Suprapubic skin (tissue), 4 donors: Measurements from ENCODE around the gene YTHDF1. TPM values are rescaled to one million over a fixed set of nuclear protein-coding genes. Genes with fewer than 3 reads are reported as not detected.
"Not testable (repeated sequence)": the region's sequence is repeated elsewhere in the genome, so short reads cannot be mapped to it uniquely, and the experiment has no call there.

Experiments used
- DNase-seq, 2 donors: peaks; one replicate each; pipeline ENCODE4 v3.0.0-alpha.2; 2019; ENCODE audit warnings: low spot score in 2 of 2
- H3K27ac ChIP-seq: fragments of 200-600 bp; sonication (generic); one replicate; pipeline ENCODE4 v1.5.1; 2019
- H3K27me3 ChIP-seq: fragments of 200-600 bp; sonication (generic); one replicate; pipeline ENCODE4 v1.5.1; 2019
- H3K36me3 ChIP-seq: fragments of 200-600 bp; sonication (generic); one replicate; pipeline ENCODE4 v1.5.1; 2019
- H3K4me1 ChIP-seq: fragments of 200-600 bp; sonication (generic); one replicate; pipeline ENCODE4 v1.5.1; 2019
- H3K4me3 ChIP-seq: fragments of 200-600 bp; sonication (generic); one replicate; pipeline ENCODE4 v1.5.1; 2019; ENCODE audit warnings: mild to moderate bottlenecking
- H3K9me3 ChIP-seq: fragments of 200-600 bp; sonication (generic); one replicate; pipeline ENCODE4 v1.5.1; 2019
- EP300 ChIP-seq: sonication (generic); formaldehyde crosslinking; IDR thresholded peaks from one replicate; pipeline ENCODE4 v1.6.1; 2017; ENCODE audit warnings: antibody characterized with exemption
- POLR2A ChIP-seq, 2 donors: fragments of 450-650 bp; IDR thresholded peaks; one replicate each; pipeline ENCODE4 v1.6.1; 2017; ENCODE audit warnings: antibody characterized with exemption in 2 of 2, mild to moderate bottlenecking in 2 of 2, moderate library complexity in 2 of 2
- POLR2AphosphoS5 ChIP-seq, 3 donors: sonication (generic); formaldehyde crosslinking; IDR thresholded peaks; one replicate each; pipeline ENCODE4 v1.6.1; 2017; ENCODE audit warnings: antibody characterized with exemption in 3 of 3
- WGBS: methylation state at CpG from one replicate; pipeline ENCODE4 v1.1.5; 2018; 5-methylcytosine and 5-hydroxymethylcytosine counted together
- total RNA-seq, 4 donors: library from RNA; depleted of rRNA; stranded (reverse); fragments of >200 nt; gene quantifications; one replicate each; pipeline ENCODE4 v1.1.0, GENCODE V29; 2016
- TF ChIP-seq, protein P1 (sequence below), 2 donors: fragments of 200-600 bp in 1 of 2; fragments of 450-650 bp in 1 of 2; sonication (generic) in 1 of 2; IDR thresholded peaks; one replicate each; pipeline ENCODE4 v1.5.1; 2016 to 2019; ENCODE audit warnings: antibody characterized with exemption in 2 of 2, mild to moderate bottlenecking in 1 of 2, moderate library complexity in 1 of 2

The YTHDF1 gene
- total RNA-seq, 4 donors from 2014 or later, result 32.7 to 40.6 (median 34.0) TPM

DNA sequence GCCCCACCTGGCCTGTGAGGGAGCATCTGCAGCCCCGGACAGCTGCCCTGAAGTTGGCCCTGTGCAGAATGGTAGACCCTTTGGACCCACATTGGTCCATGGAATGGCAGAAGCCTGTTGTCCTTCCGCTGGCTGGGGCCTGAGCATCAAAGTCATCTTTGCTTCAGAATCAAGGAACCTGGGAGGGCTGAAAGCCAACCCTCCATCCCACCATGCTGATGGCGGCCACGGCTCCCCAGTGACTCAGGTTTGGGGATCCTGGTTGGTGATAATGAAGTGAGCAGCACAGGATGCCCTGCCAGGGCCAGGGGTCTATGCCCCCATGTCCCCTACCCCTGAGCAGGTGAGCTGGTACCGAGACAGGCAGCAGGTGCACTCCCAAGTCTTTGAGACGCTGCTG is 52.8 kb downstream of the YTHDF1 start:
- H3K36me3 ChIP-seq, result no peaks in the 10 kb centered on the region
- no peak for DNase-seq
- H3K27me3 ChIP-seq, result peaks cover 68% of the 10 kb centered on the region
- TF ChIP-seq POLR2A (IDR thresholded peaks at IDR 0.05), result no peak
- no peak for TF ChIP-seq EP300
- TF ChIP-seq POLR2AphosphoS5 (IDR thresholded peaks at IDR 0.05), result no peak
- TF ChIP-seq, protein P1, sequence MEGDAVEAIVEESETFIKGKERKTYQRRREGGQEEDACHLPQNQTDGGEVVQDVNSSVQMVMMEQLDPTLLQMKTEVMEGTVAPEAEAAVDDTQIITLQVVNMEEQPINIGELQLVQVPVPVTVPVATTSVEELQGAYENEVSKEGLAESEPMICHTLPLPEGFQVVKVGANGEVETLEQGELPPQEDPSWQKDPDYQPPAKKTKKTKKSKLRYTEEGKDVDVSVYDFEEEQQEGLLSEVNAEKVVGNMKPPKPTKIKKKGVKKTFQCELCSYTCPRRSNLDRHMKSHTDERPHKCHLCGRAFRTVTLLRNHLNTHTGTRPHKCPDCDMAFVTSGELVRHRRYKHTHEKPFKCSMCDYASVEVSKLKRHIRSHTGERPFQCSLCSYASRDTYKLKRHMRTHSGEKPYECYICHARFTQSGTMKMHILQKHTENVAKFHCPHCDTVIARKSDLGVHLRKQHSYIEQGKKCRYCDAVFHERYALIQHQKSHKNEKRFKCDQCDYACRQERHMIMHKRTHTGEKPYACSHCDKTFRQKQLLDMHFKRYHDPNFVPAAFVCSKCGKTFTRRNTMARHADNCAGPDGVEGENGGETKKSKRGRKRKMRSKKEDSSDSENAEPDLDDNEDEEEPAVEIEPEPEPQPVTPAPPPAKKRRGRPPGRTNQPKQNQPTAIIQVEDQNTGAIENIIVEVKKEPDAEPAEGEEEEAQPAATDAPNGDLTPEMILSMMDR (IDR thresholded peaks at IDR 0.05), result no peak
- no peaks in the 10 kb centered on the region for H3K9me3 ChIP-seq
- WGBS, result 61% methylated on average over 5 of the region's 6 CpGs
- H3K4me1 ChIP-seq, result no peaks in the 10 kb centered on the region
- H3K4me3 ChIP-seq, result no peak overlapping the region
- no peak overlapping the region for H3K27ac ChIP-seq

DNA sequence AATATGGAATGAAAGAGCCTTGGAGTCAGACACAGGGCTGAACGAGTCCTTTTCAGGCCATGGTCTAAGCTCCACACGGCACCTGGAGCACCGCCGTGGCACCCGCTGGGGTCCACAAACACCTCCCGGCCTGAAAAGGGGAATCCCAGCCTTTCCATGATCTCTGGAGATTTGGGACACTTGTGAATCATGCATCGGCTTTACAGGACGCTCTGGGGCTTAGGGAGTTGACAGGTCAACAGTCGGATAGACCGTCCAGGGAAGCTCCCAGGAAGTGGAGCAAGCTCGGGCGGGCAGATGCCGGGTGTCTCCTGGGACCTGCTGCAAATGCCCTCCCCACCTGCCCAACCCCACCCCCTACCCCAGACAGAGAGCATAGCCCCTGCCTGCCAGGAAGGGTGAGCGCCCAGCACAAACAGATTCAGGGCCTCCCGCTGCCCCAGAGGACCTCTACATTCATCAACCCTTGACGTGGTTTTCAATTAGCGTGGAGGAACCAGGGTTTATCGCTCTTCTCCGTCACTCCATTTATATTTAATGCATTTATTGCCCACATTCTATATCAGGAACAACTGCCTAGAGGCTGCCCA is 53.6 kb downstream of the YTHDF1 start:
- no peak for DNase-seq
- no peak overlapping the region for H3K4me3 ChIP-seq
- 74% methylated on average over 13 of the region's 19 CpGs for WGBS
- no peaks in the 10 kb centered on the region for H3K9me3 ChIP-seq
- H3K27ac ChIP-seq, result no peak overlapping the region
- TF ChIP-seq EP300, result no peak
- TF ChIP-seq, protein P1 (IDR thresholded peaks at IDR 0.05), result no peak
- no peak for TF ChIP-seq POLR2AphosphoS5 (IDR thresholded peaks at IDR 0.05)
- no peak for TF ChIP-seq POLR2A (IDR thresholded peaks at IDR 0.05)
- no peaks in the 10 kb centered on the region for H3K36me3 ChIP-seq
- H3K4me1 ChIP-seq, result no peaks in the 10 kb centered on the region
- H3K27me3 ChIP-seq, result peaks cover 73% of the 10 kb centered on the region

DNA sequence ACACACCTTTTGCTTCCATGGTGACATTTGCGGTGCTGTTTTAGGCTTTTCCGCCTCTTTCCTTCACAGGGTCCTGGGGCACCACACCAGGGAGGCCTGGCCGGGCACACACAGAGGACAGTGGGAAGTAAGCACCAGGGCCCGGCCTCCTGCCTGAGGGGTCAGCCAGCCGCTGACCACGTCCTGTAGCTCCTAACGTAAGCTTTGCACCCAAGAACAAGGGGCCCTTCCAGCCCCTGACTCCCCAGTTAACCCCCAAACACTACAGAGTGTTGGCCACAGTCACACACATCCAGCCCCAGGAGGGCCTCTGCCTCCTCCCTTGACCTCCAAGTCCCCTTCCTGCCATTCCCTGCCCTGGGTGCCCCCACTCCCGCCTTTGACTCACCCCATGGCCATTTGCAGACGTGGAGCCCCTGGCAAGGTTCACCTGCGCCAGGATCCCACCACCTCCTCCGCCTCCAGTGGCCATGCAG is 54.7 kb downstream of the YTHDF1 start:
- Histone ChIP-seq H3K4me1 (no peaks in the 10 kb centered on the region), H3K36me3 (no peaks in the 10 kb centered on the region), H3K27me3 (peaks cover 80% of the 10 kb centered on the region), H3K27ac (no peak overlapping the region), H3K4me3 (no peak overlapping the region), H3K9me3 (no peaks in the 10 kb centered on the region)
- TF ChIP-seq, protein P1 (IDR thresholded peaks at IDR 0.05), result no peak
- TF ChIP-seq POLR2AphosphoS5 (IDR thresholded peaks at IDR 0.05) (no peak), POLR2A (IDR thresholded peaks at IDR 0.05) (no peak), EP300 (no peak)
- no peak for DNase-seq
- 76% methylated on average over 11 of the region's 11 CpGs for WGBS

DNA sequence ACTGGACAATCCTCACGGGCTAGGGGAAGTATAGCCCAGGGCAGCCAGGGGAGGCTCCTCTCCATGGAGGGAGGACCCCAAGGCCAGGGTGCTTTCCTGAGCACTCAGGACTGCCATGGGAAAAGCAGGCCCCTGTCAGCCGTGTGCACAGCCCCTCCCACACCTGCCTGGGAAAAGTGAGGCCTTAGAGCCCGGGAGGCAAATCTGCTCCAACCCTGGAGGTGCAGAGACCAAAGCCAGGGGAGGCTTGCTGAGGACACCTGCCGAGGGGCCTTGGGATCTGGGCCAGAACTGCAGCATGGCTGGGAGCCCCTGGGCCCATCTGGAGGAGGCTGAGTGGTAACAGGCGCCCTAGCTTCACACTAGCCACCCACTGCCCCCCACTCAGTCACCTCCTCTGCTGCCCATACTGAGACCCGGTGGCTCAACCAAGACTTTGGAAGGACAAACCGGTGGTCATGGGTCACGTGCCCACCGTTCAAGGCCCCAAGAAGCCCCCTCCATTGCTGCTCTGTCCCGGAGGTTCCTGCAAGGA is 55.2 kb downstream of the YTHDF1 start:
- H3K9me3 ChIP-seq, result no peaks in the 10 kb centered on the region
- no peaks in the 10 kb centered on the region for H3K4me1 ChIP-seq
- no peak overlapping the region for H3K27ac ChIP-seq
- no peak for TF ChIP-seq POLR2AphosphoS5 (IDR thresholded peaks at IDR 0.05)
- TF ChIP-seq EP300, result no peak
- TF ChIP-seq POLR2A (IDR thresholded peaks at IDR 0.05), result no peak
- TF ChIP-seq, protein P1 (IDR thresholded peaks at IDR 0.05), result no peak
- no peak for DNase-seq
- no peaks in the 10 kb centered on the region for H3K36me3 ChIP-seq
- no peak overlapping the region for H3K4me3 ChIP-seq
- peaks cover 85% of the 10 kb centered on the region for H3K27me3 ChIP-seq
- 85% methylated on average over 6 of the region's 10 CpGs for whole genome bisulfite sequencing

GRCh38 chr20:63159826-63160640 is 55.9 kb downstream of the YTHDF1 start:
- WGBS, result 84% methylated on average over 5 of the region's 10 CpGs
- H3K27me3 ChIP-seq, result peaks cover 91% of the 10 kb centered on the region
- DNase-seq, result no peak

DNA sequence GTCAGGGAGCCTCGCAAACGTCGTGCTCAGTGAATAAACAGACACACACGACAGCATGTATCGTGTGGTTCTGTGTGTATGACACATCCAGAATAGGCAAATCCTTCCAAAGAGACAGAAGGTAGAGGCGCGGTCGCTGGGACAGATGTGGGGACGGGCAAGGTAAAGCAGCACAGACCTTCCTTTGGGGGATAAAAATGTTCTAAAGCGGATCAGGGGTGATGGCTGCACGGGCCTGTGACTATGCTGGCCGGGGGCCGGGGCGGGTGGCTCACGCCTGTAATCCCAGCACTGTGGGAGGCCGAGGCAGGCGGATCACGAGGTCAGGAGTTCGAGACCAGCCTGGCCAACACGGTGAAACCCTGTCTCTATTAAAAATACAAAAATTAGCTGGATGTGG is 56.7 kb downstream of the YTHDF1 start:
- DNase-seq, H3K36me3 ChIP-seq, H3K9me3 ChIP-seq, H3K4me3 ChIP-seq, H3K27ac ChIP-seq, H3K4me1 ChIP-seq: not testable (repeated sequence)
- 86% methylated on average over 20 of the region's 20 CpGs for WGBS
- peaks cover 96% of the 10 kb centered on the region for H3K27me3 ChIP-seq

More at GRCh38 chr20:63159826-63160640, 55.9 kb downstream of the YTHDF1 start:
- Histone ChIP-seq H3K27ac (no peak overlapping the region), H3K36me3 (no peaks in the 10 kb centered on the region), H3K4me1 (no peaks in the 10 kb centered on the region), H3K4me3 (no peak overlapping the region), H3K9me3 (no peaks in the 10 kb centered on the region)
- TF ChIP-seq POLR2A (IDR thresholded peaks at IDR 0.05) (no peak), POLR2AphosphoS5 (IDR thresholded peaks at IDR 0.05) (no peak), EP300 (no peak)
- TF ChIP-seq, protein P1 (IDR thresholded peaks at IDR 0.05), result no peak
